ENCODE data around the gene RNF43.

DNA sequence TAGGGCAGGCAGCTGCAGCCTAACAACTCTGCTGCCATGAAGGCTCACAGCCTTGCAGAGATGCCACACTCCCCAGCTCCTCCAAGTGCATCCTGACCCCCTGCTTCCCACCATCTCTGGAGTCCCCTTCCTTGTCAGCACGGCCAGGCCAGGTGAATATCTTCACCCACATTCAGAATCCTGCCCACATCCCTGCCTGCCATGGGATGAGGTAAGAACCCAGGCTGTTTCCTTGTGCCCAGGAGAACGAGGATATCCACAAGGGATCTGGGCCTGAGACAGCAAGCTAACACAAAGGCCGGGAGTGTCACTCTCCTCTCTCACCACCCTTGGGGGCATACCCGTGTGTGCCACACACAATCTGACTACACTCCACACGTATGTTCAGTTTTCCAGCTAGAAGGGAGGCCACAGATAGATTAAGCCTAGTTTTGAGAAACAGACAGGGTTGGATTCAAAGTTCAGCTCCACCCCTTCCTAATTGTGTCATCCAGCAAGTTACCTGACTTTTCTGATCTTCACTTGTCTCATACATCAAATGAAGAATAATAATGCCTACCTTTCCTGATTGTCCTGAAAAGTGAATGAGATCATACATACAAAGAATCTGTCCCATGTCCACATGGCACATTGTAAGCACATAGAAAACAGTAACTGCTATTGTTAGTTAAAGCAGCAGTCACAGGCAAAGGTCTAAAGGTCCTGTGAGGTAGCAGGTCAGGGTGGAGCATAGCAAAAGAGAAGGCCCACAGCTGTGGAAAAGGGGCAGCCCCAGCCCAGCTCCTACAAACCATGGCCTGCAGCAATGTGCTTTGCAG lies 47.9 kb downstream of the RNF43 start:
- TF ChIP-seq, protein P1, sequence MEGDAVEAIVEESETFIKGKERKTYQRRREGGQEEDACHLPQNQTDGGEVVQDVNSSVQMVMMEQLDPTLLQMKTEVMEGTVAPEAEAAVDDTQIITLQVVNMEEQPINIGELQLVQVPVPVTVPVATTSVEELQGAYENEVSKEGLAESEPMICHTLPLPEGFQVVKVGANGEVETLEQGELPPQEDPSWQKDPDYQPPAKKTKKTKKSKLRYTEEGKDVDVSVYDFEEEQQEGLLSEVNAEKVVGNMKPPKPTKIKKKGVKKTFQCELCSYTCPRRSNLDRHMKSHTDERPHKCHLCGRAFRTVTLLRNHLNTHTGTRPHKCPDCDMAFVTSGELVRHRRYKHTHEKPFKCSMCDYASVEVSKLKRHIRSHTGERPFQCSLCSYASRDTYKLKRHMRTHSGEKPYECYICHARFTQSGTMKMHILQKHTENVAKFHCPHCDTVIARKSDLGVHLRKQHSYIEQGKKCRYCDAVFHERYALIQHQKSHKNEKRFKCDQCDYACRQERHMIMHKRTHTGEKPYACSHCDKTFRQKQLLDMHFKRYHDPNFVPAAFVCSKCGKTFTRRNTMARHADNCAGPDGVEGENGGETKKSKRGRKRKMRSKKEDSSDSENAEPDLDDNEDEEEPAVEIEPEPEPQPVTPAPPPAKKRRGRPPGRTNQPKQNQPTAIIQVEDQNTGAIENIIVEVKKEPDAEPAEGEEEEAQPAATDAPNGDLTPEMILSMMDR (IDR thresholded peaks at IDR 0.05): no peak
- no peak for TF ChIP-seq POLR2A (IDR thresholded peaks at IDR 0.05)
